HepG2 (cell line): ENCODE results near the gene EIF3J. TPM values are rescaled to one million over a fixed set of nuclear protein-coding genes. Genes with fewer than 3 reads are reported as not detected.

Source experiments
- AGO1 ChIP-seq: fragments of 200-400 bp; formaldehyde crosslinking; IDR thresholded peaks from 2 replicates; pipeline ENCODE4 v1.6.1; 2017; ENCODE audit warnings: mild to moderate bottlenecking, low read depth, low read length, moderate library complexity; ENCODE audit not compliant: poor library complexity, severe bottlenecking
- ATF7-NPFF ChIP-seq: sonication (generic); formaldehyde crosslinking; IDR thresholded peaks from 2 replicates; pipeline ENCODE4 v1.8.1; 2023; ENCODE audit warnings: mild to moderate bottlenecking, low read depth, missing genetic modification reagents, moderate library complexity
- CENPT ChIP-seq: sonication (generic); formaldehyde crosslinking; IDR thresholded peaks from 2 replicates; pipeline ENCODE4 v1.8.0; 2022; ENCODE audit warnings: low read depth, mild to moderate bottlenecking, moderate library complexity, missing genetic modification reagents
- HNF4A ChIP-seq: sonication (generic); formaldehyde crosslinking; IDR thresholded peaks from 2 replicates; pipeline ENCODE4 v1.4.0; 2020; ENCODE audit warnings: missing genetic modification reagents
- MIER2 ChIP-seq: IDR thresholded peaks from 2 replicates; pipeline ENCODE4 v1.6.1; 2016; ENCODE audit warnings: missing biosample characterization, missing genetic modification reagents
- POLR2A ChIP-seq, 2 experiments: IDR thresholded peaks; 2 replicates each; pipeline ENCODE4 v1.6.1; 2011; ENCODE audit warnings: low read depth in 2 of 2, low read length in 2 of 2, mild to moderate bottlenecking in 1 of 2, moderate library complexity in 1 of 2; ENCODE audit not compliant: insufficient read depth in 1 of 2
- RARA ChIP-seq: IDR thresholded peaks from 2 replicates; pipeline ENCODE4 v1.6.1; 2016; ENCODE audit warnings: missing genetic modification reagents, missing compliant biosample characterization
- RFX3 ChIP-seq: IDR thresholded peaks from 2 replicates; pipeline ENCODE4 v1.6.1; 2016; ENCODE audit warnings: missing biosample characterization, missing genetic modification reagents
- SAFB2 ChIP-seq: sonication (generic); formaldehyde crosslinking; IDR thresholded peaks from 2 replicates; pipeline ENCODE4 v1.5.1; 2020; ENCODE audit warnings: missing genetic modification reagents, low read depth, mild to moderate bottlenecking, borderline replicate concordance
- SRSF9 ChIP-seq: fragments of 200-400 bp; formaldehyde crosslinking; IDR thresholded peaks from 2 replicates; pipeline ENCODE4 v1.6.1; 2018; ENCODE audit warnings: borderline replicate concordance, mild to moderate bottlenecking, low read depth, low read length; ENCODE audit not compliant: insufficient read depth, poor library complexity, severe bottlenecking
- TMF1 ChIP-seq: sonication (generic); formaldehyde crosslinking; IDR thresholded peaks from 2 replicates; pipeline ENCODE4 v1.8.1; 2022; ENCODE audit warnings: low read depth, missing genetic modification reagents
- ZNF780A ChIP-seq: sonication (generic); formaldehyde crosslinking; IDR thresholded peaks from 2 replicates; pipeline ENCODE4 v1.8.0; 2022; ENCODE audit warnings: mild to moderate bottlenecking, missing genetic modification reagents, moderate library complexity
- polyA plus RNA-seq, 8 experiments: library from polyadenylated mRNA; depleted of rRNA in 3 of 8; stranded (reverse) in 7 of 8; unstranded in 1 of 8; fragments of >200 nt; fragmentation: Illumina TruSeq in 4 of 8; extraction: Trizol in 4 of 8; gene quantifications; 2 replicates each; pipeline versions ENCODE4 v1.2.1 to v1.2.3, GENCODE V29; 2011 to 2016; ENCODE audit warnings: low read depth in 4 of 8, missing spikeins in 1 of 8, mixed read lengths in 1 of 8; ENCODE audit not compliant: insufficient read depth in 1 of 8
- total RNA-seq, 5 experiments: library from RNA; depleted of rRNA; stranded (reverse); fragments of >200 nt; fragmentation: Illumina TruSeq; extraction: Trizol; gene quantifications; 2 replicates each; pipeline ENCODE4 v1.2.3, GENCODE V29; 2016; ENCODE audit warnings: low read depth in 1 of 5
- TF ChIP-seq, protein P1 (sequence below): sonication (generic); formaldehyde crosslinking; IDR thresholded peaks from 2 replicates; pipeline ENCODE4 v1.5.0; 2020; ENCODE audit warnings: mild to moderate bottlenecking, missing genetic modification reagents, borderline replicate concordance
- TF ChIP-seq, protein P2 (sequence below): sonication (generic); formaldehyde crosslinking; IDR thresholded peaks from 2 replicates; pipeline ENCODE4 v1.4.0; 2020; ENCODE audit warnings: missing genetic modification reagents
- TF ChIP-seq, protein P3 (sequence below): sonication (generic); formaldehyde crosslinking; conservative IDR thresholded peaks from 2 replicates; pipeline ENCODE4 v1.8.0; 2022; ENCODE audit warnings: mild to moderate bottlenecking, moderate library complexity, missing genetic modification reagents
- TF ChIP-seq, protein P4 (sequence below): sonication (generic); formaldehyde crosslinking; IDR thresholded peaks from 2 replicates; pipeline ENCODE4 v1.8.0; 2022; ENCODE audit warnings: mild to moderate bottlenecking, missing genetic modification reagents, moderate library complexity

The EIF3J gene
- total and polyA plus RNA-seq, 2 of the 13 experiments (the other 11 are each of a cell fraction or from before 2014, with no cell fraction given): 51.7 to 69.2 TPM

DNA sequence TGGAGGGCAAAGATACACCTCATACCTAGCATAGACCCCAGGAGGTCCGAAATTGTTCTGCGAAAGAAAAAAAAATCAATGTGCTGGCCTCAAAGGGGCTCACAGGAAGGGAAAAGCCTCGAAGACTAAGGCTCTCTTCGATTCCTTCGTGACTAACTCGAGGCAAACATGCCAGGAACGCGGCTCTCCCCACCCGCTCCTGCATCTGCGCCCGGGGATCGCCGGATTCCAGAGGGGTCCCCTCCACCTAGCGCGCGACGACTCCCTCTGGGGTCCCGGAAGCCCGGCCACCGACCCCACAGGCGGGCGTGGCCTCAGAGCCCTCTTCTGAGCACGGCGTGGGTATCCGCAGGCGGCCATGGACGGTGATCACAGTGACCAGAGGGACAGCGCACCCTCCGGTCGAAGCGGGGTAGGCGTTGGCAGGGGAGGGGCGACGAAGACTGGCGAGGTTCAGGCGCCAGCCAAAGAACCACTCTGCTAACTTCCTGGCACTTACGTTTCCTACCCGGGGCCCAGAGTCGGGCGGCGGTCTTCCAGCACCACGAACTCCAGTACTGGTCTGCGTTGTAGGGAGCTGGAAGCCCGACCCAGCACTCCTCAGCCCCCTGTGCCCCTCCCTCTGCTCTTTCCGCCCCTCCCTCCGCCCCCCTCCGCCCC lies 515 bp upstream of the EIF3J start (continued):
- TF ChIP-seq AGO1 (no peak), CENPT (CRISPR knock-in tag) (no peak), RFX3 (no peak), POLR2A (IDR thresholded peaks at IDR 0.05; ENCODE audit: insufficient read depth in 1 of 2, low read depth in 2 of 2, low read length in 2 of 2) (peak; percentile 86 to 94), RARA (CRISPR knock-in tag) (no peak; the same call in 1 of the 2 replicates), SAFB2 (CRISPR knock-in tag) (0 out of 2 replicates have a peak, but pooled peaks have one; percentile 8), ZNF780A (CRISPR knock-in tag) (no peak), HNF4A (CRISPR knock-in tag) (no peak), TMF1 (no peak), ATF7-NPFF (CRISPR knock-in tag) (0 out of 2 replicates have a peak, but pooled peaks have one; percentile 48), MIER2 (CRISPR knock-in tag) (no peak), SRSF9 (no peak)
- TF ChIP-seq, protein P1, sequence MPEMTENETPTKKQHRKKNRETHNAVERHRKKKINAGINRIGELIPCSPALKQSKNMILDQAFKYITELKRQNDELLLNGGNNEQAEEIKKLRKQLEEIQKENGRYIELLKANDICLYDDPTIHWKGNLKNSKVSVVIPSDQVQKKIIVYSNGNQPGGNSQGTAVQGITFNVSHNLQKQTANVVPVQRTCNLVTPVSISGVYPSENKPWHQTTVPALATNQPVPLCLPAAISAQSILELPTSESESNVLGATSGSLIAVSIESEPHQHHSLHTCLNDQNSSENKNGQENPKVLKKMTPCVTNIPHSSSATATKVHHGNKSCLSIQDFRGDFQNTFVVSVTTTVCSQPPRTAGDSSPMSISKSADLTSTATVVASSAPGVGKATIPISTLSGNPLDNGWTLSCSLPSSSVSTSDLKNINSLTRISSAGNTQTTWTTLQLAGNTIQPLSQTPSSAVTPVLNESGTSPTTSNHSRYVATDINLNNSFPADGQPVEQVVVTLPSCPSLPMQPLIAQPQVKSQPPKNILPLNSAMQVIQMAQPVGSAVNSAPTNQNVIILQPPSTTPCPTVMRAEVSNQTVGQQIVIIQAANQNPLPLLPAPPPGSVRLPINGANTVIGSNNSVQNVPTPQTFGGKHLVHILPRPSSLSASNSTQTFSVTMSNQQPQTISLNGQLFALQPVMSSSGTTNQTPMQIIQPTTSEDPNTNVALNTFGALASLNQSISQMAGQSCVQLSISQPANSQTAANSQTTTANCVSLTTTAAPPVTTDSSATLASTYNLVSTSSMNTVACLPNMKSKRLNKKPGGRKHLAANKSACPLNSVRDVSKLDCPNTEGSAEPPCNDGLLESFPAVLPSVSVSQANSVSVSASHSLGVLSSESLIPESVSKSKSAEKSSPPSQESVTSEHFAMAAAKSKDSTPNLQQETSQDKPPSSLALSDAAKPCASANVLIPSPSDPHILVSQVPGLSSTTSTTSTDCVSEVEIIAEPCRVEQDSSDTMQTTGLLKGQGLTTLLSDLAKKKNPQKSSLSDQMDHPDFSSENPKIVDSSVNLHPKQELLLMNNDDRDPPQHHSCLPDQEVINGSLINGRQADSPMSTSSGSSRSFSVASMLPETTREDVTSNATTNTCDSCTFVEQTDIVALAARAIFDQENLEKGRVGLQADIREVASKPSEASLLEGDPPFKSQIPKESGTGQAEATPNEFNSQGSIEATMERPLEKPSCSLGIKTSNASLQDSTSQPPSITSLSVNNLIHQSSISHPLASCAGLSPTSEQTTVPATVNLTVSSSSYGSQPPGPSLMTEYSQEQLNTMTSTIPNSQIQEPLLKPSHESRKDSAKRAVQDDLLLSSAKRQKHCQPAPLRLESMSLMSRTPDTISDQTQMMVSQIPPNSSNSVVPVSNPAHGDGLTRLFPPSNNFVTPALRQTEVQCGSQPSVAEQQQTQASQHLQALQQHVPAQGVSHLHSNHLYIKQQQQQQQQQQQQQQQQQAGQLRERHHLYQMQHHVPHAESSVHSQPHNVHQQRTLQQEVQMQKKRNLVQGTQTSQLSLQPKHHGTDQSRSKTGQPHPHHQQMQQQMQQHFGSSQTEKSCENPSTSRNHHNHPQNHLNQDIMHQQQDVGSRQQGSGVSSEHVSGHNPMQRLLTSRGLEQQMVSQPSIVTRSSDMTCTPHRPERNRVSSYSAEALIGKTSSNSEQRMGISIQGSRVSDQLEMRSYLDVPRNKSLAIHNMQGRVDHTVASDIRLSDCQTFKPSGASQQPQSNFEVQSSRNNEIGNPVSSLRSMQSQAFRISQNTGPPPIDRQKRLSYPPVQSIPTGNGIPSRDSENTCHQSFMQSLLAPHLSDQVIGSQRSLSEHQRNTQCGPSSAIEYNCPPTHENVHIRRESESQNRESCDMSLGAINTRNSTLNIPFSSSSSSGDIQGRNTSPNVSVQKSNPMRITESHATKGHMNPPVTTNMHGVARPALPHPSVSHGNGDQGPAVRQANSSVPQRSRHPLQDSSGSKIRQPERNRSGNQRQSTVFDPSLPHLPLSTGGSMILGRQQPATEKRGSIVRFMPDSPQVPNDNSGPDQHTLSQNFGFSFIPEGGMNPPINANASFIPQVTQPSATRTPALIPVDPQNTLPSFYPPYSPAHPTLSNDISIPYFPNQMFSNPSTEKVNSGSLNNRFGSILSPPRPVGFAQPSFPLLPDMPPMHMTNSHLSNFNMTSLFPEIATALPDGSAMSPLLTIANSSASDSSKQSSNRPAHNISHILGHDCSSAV: no peak
- TF ChIP-seq, protein P2, sequence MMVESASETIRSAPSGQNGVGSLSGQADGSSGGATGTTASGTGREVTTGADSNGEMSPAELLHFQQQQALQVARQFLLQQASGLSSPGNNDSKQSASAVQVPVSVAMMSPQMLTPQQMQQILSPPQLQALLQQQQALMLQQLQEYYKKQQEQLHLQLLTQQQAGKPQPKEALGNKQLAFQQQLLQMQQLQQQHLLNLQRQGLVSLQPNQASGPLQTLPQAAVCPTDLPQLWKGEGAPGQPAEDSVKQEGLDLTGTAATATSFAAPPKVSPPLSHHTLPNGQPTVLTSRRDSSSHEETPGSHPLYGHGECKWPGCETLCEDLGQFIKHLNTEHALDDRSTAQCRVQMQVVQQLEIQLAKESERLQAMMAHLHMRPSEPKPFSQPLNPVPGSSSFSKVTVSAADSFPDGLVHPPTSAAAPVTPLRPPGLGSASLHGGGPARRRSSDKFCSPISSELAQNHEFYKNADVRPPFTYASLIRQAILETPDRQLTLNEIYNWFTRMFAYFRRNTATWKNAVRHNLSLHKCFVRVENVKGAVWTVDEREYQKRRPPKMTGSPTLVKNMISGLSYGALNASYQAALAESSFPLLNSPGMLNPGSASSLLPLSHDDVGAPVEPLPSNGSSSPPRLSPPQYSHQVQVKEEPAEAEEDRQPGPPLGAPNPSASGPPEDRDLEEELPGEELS (CRISPR knock-in tag): peak; percentile 27; the same call in 1 of the 2 replicates
- TF ChIP-seq, protein P3, sequence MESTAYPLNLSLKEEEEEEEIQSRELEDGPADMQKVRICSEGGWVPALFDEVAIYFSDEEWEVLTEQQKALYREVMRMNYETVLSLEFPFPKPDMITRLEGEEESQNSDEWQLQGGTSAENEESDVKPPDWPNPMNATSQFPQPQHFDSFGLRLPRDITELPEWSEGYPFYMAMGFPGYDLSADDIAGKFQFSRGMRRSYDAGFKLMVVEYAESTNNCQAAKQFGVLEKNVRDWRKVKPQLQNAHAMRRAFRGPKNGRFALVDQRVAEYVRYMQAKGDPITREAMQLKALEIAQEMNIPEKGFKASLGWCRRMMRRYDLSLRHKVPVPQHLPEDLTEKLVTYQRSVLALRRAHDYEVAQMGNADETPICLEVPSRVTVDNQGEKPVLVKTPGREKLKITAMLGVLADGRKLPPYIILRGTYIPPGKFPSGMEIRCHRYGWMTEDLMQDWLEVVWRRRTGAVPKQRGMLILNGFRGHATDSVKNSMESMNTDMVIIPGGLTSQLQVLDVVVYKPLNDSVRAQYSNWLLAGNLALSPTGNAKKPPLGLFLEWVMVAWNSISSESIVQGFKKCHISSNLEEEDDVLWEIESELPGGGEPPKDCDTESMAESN (CRISPR knock-in tag): 0 out of 2 replicates have a peak, but pooled peaks have one; percentile 64
- TF ChIP-seq, protein P4, sequence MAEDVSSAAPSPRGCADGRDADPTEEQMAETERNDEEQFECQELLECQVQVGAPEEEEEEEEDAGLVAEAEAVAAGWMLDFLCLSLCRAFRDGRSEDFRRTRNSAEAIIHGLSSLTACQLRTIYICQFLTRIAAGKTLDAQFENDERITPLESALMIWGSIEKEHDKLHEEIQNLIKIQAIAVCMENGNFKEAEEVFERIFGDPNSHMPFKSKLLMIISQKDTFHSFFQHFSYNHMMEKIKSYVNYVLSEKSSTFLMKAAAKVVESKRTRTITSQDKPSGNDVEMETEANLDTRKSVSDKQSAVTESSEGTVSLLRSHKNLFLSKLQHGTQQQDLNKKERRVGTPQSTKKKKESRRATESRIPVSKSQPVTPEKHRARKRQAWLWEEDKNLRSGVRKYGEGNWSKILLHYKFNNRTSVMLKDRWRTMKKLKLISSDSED: no peak
